Duodenal mucosa (tissue), 2 donors: Measurements from ENCODE around the gene CATSPERD.

Experiments
- H3K27ac ChIP-seq: one replicate; pipeline ENCODE4 v1.7.0; 2013; ENCODE audit warnings: low read depth, low read length
- H3K27me3 ChIP-seq, 2 donors: one replicate each; pipeline ENCODE4 v1.7.0; 2013; ENCODE audit warnings: low read length in 2 of 2, control low read depth in 1 of 2; ENCODE audit not compliant: insufficient read depth in 2 of 2, control insufficient read depth in 1 of 2
- H3K36me3 ChIP-seq, 2 donors: one replicate each; pipeline ENCODE4 v1.7.0; 2013; ENCODE audit warnings: low read length in 2 of 2, control low read depth in 1 of 2; ENCODE audit not compliant: insufficient read depth in 2 of 2, control insufficient read depth in 1 of 2
- H3K4me1 ChIP-seq, 2 donors: one replicate each; pipeline ENCODE4 v1.7.0; 2013; ENCODE audit warnings: low read length in 2 of 2, control low read depth in 1 of 2; ENCODE audit not compliant: insufficient read depth in 2 of 2, control insufficient read depth in 1 of 2
- H3K4me3 ChIP-seq, 2 donors: one replicate each; pipeline ENCODE4 v1.7.0; 2013; ENCODE audit warnings: low read length in 2 of 2, low read depth in 1 of 2
- H3K9ac ChIP-seq, 2 donors: one replicate each; pipeline ENCODE4 v1.7.0; 2013; ENCODE audit warnings: low read length in 2 of 2, low read depth in 1 of 2
- H3K9me3 ChIP-seq, 2 donors: one replicate each; pipeline ENCODE4 v1.7.0; 2013; ENCODE audit warnings: low read length in 2 of 2, control low read depth in 1 of 2; ENCODE audit not compliant: control insufficient read depth in 1 of 2

The CATSPERD gene

GRCh38 chr19:5693195-5694166 lies 27.0 kb upstream of the CATSPERD start:
- peaks cover 13 to 14% of the 10 kb centered on the region in 2 donors for H3K4me1 ChIP-seq
- no peaks in the 10 kb centered on the region for H3K27me3 ChIP-seq
- peaks cover 37 to 62% of the 10 kb centered on the region in 2 donors for H3K36me3 ChIP-seq
- H3K4me3 ChIP-seq, result no peak overlapping the region
- H3K9ac ChIP-seq, result no peak overlapping the region
- H3K27ac ChIP-seq, result no peak overlapping the region
- no peaks in the 10 kb centered on the region for H3K9me3 ChIP-seq

DNA sequence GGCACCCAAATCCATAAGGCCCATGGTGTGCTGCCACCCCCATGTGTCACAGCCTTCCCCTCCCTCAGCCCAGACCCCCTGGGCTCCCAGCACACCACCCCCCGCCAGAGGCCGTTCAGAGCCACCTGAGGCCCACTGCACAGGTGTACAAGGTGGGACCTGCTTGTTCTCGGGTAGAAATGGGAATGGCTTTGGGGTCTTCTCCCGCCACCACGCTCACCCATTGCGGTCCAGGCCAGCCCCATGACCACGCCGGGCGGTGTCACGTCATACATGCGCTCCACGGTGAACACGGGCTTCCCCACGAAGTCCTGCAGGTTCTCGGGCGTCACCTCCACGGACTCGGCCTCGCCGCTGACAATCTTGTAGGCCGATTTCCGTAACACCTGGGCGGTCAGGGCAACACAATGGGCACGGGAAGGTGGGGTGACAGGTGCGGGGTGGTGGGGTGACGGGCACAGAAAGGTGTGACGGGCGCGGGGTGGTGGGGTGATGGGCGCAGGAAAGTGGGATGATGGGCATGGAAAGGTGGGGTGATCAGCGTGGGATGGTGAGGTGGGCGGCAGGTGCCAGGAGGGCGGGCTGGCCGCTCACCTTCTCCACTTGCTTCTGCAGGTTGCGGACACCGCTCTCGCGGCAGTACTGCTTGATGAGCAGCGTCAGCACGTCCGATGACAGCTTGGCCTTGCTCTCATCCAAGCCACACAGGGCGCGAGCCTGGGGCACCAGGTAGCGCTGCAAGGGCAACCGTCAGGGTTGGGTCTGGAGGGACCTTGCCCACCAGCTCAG lies 26.1 kb upstream of the CATSPERD start:
- Histone ChIP-seq H3K9me3 (no peaks in the 10 kb centered on the region), H3K27ac (no peak overlapping the region), H3K27me3 (no peaks in the 10 kb centered on the region), H3K9ac (no peak overlapping the region), H3K4me3 (no peak overlapping the region), H3K36me3 (peaks cover 43 to 70% of the 10 kb centered on the region in 2 donors), H3K4me1 (peaks cover 13 to 14% of the 10 kb centered on the region in 2 donors)

- H3K9me3 ChIP-seq, result no peaks in the 10 kb centered on the region
- no peak overlapping the region for H3K4me3 ChIP-seq
- no peak overlapping the region for H3K9ac ChIP-seq
- H3K36me3 ChIP-seq, result peaks cover 43 to 70% of the 10 kb centered on the region in 2 donors
- H3K4me1 ChIP-seq, result peaks cover 13 to 14% of the 10 kb centered on the region in 2 donors
- H3K27me3 ChIP-seq, result no peaks in the 10 kb centered on the region
- no peak overlapping the region for H3K27ac ChIP-seq
These were observed 25.3 kb upstream of the CATSPERD start for GRCh38 chr19:5694956-5695648.

DNA sequence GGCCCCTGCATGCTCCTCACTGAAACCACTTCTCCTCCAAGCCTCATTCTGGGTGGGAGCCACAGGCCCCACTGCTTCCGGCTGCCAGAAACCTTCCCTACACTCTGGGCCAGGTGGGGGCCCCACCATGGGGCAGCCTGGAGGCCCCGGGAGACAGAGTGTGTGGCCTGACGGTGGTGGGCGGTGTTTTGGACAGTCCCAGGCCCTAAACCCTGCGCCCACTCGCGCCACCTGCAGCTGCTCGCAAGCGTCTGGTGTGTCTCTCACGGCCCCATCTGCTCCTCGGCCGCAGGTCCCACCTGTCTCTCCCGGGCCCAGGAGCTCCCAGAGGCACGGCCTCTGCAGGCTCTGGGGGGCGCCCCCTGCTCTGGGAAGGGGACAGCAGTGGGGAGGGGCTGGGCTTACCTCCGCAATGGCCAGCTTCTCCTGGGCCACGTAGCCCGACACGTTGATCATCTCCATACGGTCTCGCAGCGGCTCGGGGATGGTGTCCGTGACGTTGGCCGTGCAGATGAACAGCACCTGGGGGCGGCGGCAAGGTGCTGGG lies 24.7 kb upstream of the CATSPERD start:
- Histone ChIP-seq H3K27me3 (no peaks in the 10 kb centered on the region), H3K27ac (no peak overlapping the region), H3K9ac (no peak overlapping the region), H3K4me3 (no peak overlapping the region), H3K4me1 (peaks cover 13 to 14% of the 10 kb centered on the region in 2 donors), H3K9me3 (no peaks in the 10 kb centered on the region), H3K36me3 (peaks cover 43 to 76% of the 10 kb centered on the region in 2 donors)

DNA sequence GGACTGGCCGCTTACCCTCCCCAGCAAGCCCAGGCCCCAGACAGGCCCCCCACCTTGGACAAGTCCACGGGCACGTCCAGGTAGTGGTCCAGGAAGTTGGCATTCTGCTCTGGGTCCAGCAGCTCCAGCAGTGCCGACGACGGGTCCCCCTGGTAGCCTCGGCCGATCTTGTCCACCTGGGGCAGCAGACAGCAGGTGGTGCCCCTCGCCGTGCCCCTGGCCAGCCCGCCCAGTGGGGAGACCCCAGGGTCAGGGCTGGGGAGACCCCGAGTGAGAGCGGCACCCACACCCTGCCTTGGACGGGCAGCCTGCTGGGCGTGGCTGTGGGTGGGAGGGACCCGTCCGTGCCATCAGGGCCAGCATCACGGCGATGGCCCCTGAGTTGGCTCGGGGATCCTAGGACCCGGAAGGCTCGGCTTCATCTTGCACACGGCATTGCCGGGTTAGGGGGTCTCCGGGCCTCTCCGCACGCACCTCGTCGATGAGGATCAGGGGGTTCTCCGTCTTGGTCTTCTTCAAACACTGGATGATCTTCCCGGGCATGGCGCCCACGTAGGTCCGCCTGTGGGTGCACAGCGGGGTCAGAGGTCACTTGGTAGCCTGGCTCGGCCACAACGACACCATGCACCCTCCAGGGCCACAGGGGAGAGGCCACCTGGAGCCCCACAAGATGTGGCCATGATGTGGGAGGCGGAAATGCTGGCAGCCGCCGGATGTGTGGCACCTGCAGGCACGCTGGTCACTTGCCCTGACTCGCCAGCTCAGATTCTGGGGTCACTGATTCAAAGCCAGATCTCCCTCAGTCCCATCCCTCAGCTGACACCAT lies 24.0 kb upstream of the CATSPERD start:
- H3K9ac ChIP-seq, result no peak overlapping the region
- no peaks in the 10 kb centered on the region for H3K27me3 ChIP-seq
- H3K4me1 ChIP-seq, result peaks cover 13% of the 10 kb centered on the region in 2 donors
- no peak overlapping the region for H3K27ac ChIP-seq
- no peak overlapping the region for H3K4me3 ChIP-seq
- H3K36me3 ChIP-seq, result peaks cover 43 to 78% of the 10 kb centered on the region in 2 donors
- H3K9me3 ChIP-seq, result no peaks in the 10 kb centered on the region

DNA sequence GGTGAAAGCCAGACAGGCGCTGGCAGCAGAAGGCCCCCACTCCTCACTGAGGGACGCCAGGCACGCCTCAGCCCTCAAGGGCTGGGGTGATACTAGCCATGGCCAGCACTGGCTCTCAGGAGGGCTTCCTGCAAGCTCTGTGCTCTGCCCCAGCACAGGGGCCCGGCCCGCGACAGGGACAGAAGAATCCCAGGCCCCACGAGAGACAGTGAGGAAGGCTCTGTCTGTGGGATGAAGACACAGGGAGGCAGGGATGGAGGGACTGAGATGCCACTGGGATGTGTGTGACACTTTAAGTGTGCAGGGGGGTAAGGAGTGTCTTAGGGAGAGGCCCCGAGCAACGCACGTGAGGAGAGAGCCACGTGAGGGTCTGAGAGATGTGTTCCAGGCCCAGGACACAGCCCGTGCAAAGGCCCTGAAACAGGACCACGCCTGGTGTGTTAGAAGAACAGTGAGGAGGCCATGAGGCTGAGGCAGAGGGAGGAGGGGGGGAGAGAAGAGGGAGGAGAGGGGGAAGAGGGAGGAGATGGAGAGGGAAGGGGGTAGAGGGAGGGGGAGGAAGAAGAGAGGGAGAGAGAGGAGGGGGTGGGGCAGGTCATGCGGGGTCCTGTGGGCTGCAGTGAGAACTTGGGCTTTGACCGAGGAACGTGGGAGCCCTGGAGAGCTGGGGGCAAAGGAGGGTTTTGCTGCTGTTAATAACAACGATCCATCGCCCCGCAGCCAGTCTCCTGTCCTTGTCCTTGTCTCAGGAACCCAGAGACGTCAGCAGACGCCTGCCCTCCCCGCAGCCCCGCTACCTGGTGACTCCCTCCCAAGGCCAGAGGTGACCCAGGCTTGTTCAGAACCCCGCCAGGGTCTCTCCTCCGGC lies 23.2 kb upstream of the CATSPERD start:
- Histone ChIP-seq H3K4me1 (peaks cover 5 to 6% of the 10 kb centered on the region in 2 donors), H3K27ac (no peak overlapping the region), H3K36me3 (peaks cover 39 to 71% of the 10 kb centered on the region in 2 donors), H3K9me3 (no peaks in the 10 kb centered on the region), H3K27me3 (no peaks in the 10 kb centered on the region), H3K9ac (no peak overlapping the region), H3K4me3 (no peak overlapping the region)

DNA sequence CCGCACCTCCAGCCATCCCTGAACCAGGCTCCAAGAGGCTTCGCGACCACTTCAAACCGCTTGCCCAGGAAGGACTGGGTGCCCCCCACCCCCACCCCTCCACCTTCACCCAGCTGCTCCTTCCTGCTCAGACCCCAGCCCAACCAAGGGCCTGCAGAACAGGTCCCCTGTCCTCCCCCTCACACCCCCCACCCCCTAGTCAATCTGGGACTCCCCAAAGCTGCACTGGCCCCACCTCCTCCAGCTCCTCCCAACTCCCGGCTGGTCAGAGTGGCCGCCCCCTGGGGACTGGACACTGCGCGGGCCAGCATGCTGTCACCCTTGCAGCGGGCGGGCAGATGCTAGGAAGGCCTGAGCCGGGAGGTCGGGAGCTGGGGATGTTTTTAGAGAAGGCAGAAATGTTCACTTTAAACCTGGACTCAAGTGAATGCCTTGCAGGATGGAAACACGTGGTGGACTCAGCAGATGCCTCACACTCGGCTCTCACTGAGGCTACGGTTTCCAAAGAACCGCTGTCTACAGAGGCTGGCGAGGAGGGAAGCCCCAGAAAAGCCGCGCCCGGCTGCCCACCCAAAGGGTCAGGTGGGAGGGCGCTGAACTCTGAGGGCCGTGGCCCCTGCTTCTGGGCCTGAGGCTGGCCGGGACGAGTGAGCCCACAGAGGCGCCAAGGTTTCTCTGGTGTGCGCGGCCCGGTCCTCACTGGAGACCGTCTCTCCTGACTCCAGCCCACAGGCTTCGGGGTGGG lies 22.4 kb upstream of the CATSPERD start:
- Histone ChIP-seq H3K27ac (no peak overlapping the region), H3K27me3 (no peaks in the 10 kb centered on the region), H3K9me3 (no peaks in the 10 kb centered on the region), H3K36me3 (peaks cover 31 to 64% of the 10 kb centered on the region in 2 donors), H3K4me3 (no peak overlapping the region), H3K9ac (no peak overlapping the region), H3K4me1 (no peaks in the 10 kb centered on the region)

DNA sequence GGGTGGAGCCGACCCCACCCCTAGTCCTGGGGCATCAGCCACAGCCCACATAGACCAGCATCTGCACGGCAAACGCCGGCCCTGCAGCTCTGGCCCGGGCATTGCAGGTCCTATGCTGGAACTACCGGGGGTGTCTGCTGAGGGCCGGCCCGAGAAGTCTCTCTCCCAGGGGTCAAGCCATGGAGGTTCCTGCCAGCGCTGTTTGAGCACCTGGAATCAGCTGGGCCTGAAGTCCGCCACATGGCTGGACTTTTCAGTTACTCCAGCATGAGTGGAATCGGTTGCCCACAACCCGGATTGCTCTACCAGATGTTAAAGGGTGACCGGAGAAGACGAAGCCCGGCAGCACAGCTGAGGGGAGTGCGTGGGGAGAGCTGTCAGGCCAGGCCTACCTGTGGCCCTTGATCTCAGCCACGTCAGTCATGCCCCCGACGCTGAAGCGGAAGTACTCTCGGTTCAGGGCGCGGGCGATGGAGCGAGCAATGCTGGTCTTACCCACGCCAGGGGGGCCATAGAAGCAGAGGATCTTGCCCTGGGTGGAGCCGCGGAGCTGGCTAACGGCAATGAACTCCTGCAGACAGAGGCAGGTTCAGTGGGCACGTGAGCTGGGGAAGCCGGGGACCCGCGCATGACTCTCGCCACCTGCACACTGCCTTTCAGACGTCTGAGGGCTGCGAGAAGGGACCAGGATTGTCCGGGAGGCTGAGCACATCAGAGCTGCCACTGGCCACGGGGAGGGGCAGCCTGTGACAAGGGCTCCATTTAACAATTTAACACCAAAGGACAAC lies 21.6 kb upstream of the CATSPERD start:
- Histone ChIP-seq H3K4me1 (no peaks in the 10 kb centered on the region), H3K9ac (no peak overlapping the region), H3K27ac (no peak overlapping the region), H3K27me3 (no peaks in the 10 kb centered on the region), H3K9me3 (no peaks in the 10 kb centered on the region), H3K4me3 (no peak overlapping the region), H3K36me3 (peaks cover 24 to 64% of the 10 kb centered on the region in 2 donors)
